Measurements from ENCODE around the gene TRAPPC13.

DNA sequence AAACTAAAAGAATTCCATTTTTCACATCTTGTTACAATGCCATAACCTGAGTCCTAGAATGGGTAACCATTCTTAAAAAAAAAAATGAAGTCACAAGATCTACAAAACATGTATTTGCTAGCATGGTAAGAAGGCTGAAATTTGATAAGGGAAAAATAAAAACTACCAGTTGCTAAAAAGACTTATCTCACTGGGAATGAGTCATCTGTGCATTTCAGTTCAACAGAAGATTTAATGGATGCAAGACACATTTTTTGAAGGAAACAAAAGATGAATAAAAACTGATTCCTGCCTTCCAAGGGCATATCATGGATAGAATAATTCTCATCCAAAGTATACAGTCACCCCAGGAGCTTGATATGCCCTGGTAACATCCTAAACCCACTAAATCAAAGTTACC, 49.9 kb downstream of the TRAPPC13 start:
- no peak for TF ChIP-seq POLR2A (IDR thresholded peaks at IDR 0.05; ENCODE audit: extremely low read depth, insufficient read length)
- TF ChIP-seq, protein P1, sequence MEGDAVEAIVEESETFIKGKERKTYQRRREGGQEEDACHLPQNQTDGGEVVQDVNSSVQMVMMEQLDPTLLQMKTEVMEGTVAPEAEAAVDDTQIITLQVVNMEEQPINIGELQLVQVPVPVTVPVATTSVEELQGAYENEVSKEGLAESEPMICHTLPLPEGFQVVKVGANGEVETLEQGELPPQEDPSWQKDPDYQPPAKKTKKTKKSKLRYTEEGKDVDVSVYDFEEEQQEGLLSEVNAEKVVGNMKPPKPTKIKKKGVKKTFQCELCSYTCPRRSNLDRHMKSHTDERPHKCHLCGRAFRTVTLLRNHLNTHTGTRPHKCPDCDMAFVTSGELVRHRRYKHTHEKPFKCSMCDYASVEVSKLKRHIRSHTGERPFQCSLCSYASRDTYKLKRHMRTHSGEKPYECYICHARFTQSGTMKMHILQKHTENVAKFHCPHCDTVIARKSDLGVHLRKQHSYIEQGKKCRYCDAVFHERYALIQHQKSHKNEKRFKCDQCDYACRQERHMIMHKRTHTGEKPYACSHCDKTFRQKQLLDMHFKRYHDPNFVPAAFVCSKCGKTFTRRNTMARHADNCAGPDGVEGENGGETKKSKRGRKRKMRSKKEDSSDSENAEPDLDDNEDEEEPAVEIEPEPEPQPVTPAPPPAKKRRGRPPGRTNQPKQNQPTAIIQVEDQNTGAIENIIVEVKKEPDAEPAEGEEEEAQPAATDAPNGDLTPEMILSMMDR (IDR thresholded peaks at IDR 0.05; ENCODE audit: low read depth, low read length): no peak
